ENCODE measurements around the gene ANTXR2.

The ANTXR2 gene

DNA sequence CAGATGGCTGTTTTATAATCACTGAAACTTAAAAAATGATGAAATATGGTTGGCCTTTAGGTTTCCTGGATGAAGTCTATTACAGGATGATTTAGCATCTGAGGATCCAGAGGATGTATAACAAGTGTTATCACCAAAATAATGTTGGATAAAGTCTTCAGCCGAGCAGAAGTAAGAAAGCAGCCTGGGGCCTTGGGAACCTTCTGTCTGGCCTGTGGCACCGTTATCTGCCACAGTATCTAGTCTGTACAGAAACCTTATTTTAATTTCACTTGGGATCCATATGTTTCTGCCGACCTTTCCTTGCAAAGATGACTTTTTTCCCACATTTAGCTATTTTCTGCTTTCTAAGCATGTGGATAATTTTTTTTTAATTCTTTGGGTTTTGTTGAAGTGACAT is 20.5 kb upstream of the ANTXR2 start:
- no peak overlapping the region for H3K4me3 ChIP-seq (ENCODE audit: low read depth, low read length)
- in situ Hi-C loops (cut with HindIII; ENCODE audit: low sequenced_read_pairs): no loop called here
- DNase-seq (ENCODE audit: low read depth): no peak
- TF ChIP-seq, protein P1, sequence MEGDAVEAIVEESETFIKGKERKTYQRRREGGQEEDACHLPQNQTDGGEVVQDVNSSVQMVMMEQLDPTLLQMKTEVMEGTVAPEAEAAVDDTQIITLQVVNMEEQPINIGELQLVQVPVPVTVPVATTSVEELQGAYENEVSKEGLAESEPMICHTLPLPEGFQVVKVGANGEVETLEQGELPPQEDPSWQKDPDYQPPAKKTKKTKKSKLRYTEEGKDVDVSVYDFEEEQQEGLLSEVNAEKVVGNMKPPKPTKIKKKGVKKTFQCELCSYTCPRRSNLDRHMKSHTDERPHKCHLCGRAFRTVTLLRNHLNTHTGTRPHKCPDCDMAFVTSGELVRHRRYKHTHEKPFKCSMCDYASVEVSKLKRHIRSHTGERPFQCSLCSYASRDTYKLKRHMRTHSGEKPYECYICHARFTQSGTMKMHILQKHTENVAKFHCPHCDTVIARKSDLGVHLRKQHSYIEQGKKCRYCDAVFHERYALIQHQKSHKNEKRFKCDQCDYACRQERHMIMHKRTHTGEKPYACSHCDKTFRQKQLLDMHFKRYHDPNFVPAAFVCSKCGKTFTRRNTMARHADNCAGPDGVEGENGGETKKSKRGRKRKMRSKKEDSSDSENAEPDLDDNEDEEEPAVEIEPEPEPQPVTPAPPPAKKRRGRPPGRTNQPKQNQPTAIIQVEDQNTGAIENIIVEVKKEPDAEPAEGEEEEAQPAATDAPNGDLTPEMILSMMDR (IDR thresholded peaks at IDR 0.05; ENCODE audit: low read depth, low read length, missing control alignments): no peak

- TF ChIP-seq, protein P1 (IDR thresholded peaks at IDR 0.05; ENCODE audit: low read depth, low read length, missing control alignments): no peak
Measured at GRCh38 chr4:80092847-80093246, 19.8 kb upstream of the ANTXR2 start.

DNA sequence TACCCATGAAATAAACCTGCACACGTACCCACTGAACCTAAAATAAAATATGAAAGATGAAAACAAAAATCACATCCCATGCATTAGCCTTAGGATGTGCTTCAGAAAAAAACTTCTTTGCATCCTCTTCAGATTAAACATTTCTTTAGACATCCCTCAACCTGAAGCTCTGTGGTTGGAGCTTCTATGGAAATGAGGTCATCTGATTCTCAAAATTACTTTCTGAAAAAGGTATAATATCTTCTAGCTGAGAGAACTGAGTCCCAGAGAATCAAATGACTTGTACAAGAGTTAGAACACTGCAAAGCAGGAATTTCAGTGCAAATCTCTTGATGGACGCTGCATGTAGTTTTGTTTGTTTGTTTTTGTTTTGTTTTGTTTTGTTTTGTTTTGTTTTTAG is 19.1 kb upstream of the ANTXR2 start:
- TF ChIP-seq, protein P1 (IDR thresholded peaks at IDR 0.05; ENCODE audit: low read depth, low read length, missing control alignments): no peak
- no peak for DNase-seq (ENCODE audit: low read depth)
- no peak overlapping the region for H3K4me3 ChIP-seq (ENCODE audit: low read depth, low read length)
- in situ Hi-C loops (cut with HindIII; ENCODE audit: low sequenced_read_pairs): no loop called here

More at GRCh38 chr4:80092847-80093246, 19.8 kb upstream of the ANTXR2 start:
- no peak for DNase-seq (ENCODE audit: low read depth)
- in situ Hi-C loops (cut with HindIII; ENCODE audit: low sequenced_read_pairs): no loop called here
- H3K4me3 ChIP-seq (ENCODE audit: low read depth, low read length): no peak overlapping the region

GRCh38 chr4:80091688-80092087 is 18.7 kb upstream of the ANTXR2 start:
- TF ChIP-seq, protein P1 (IDR thresholded peaks at IDR 0.05; ENCODE audit: low read depth, low read length, missing control alignments): no peak
- DNase-seq (ENCODE audit: low read depth): no peak
- H3K4me3 ChIP-seq (ENCODE audit: low read depth, low read length): no peak overlapping the region
- in situ Hi-C loops (cut with HindIII; ENCODE audit: low sequenced_read_pairs): no loop called here

GRCh38 chr4:80091184-80091583 is 18.2 kb upstream of the ANTXR2 start:
- H3K4me3 ChIP-seq (ENCODE audit: low read depth, low read length): no peak overlapping the region
- no peak for DNase-seq (ENCODE audit: low read depth)
- TF ChIP-seq, protein P1 (IDR thresholded peaks at IDR 0.05; ENCODE audit: low read depth, low read length, missing control alignments): no peak
- in situ Hi-C loops (cut with HindIII; ENCODE audit: low sequenced_read_pairs): no loop called here

- no peak overlapping the region for H3K4me3 ChIP-seq (ENCODE audit: low read depth, low read length)
- TF ChIP-seq, protein P1 (IDR thresholded peaks at IDR 0.05; ENCODE audit: low read depth, low read length, missing control alignments): no peak
- in situ Hi-C loops (cut with HindIII; ENCODE audit: low sequenced_read_pairs): no loop called here
- DNase-seq (ENCODE audit: low read depth): no peak
Measured at GRCh38 chr4:80090090-80090489, 17.1 kb upstream of the ANTXR2 start.

GRCh38 chr4:80088471-80088870 is 15.4 kb upstream of the ANTXR2 start:
- TF ChIP-seq, protein P1 (IDR thresholded peaks at IDR 0.05; ENCODE audit: low read depth, low read length, missing control alignments): no peak
- no peak for DNase-seq (ENCODE audit: low read depth)
- no peak overlapping the region for H3K4me3 ChIP-seq (ENCODE audit: low read depth, low read length)
- in situ Hi-C loops (cut with HindIII; ENCODE audit: low sequenced_read_pairs): no loop called here

Data from astrocyte of the cerebellum (primary cell).